ENCODE results near the gene CFAP74. TPM values are rescaled to one million over a fixed set of nuclear protein-coding genes. Genes with fewer than 3 reads are reported as not detected.

Gene CFAP74
- total and polyA plus RNA-seq, 9 of the 15 experiments (the other 6 are each of a cell fraction or from before 2014, with no cell fraction given) = 0.03 to 0.15 (median 0.05) TPM; not detected in 6

DNA sequence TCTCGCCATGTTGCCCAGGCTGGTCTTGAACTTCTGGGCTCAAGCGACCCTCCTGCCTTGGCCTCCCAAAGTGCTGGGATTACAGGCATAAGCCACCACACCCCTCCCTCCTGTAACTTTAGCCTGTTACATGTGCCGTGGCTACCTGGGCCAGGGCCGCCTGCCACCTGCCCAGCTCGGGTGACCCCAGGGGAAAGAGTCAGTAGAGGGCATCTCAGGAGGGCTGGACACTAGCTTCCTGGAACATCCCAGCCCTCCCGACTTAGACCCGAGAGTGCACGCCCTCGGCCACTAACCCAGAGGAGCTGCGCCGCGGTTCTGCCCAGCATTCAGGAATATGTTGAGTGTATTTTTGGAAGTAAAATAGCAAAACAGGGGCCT lies 44.1 kb downstream of the CFAP74 start:
- H3K9me1 ChIP-seq (ENCODE audit: control insufficient read depth, insufficient read depth, low read length) = no peaks in the 10 kb centered on the region
- in situ Hi-C loops (cut with MboI) = no loop called here
- no peaks in the 10 kb centered on the region for H3K36me3 ChIP-seq (ENCODE audit: control insufficient read depth, insufficient read depth, low read length)
- peaks cover 57 to 82% of the 10 kb centered on the region in 2 experiments for H3K27me3 ChIP-seq (ENCODE audit: control insufficient read depth in 2 of 2, insufficient read depth in 2 of 2, low read length in 2 of 2)
- H3K4me2 ChIP-seq (ENCODE audit: insufficient read depth, low read length) = no peak overlapping the region; the same call in 1 of the 2 replicates
- DNase-seq (ENCODE audit: extremely low read depth in 1 of 4, low spot score in 3 of 4) (no peak), FAIRE-seq (no peak), ATAC-seq (no peak)
- H3K27ac ChIP-seq (ENCODE audit: extremely low read depth, low read depth, low read length) = no peak overlapping the region
- no peak overlapping the region for H2AFZ ChIP-seq (ENCODE audit: low read depth, low read length)
- H3K9ac ChIP-seq (ENCODE audit: insufficient read depth in 1 of 2, low read depth in 2 of 2, low read length in 2 of 2) = no peak overlapping the region
- peaks cover 13% of the 10 kb centered on the region for H4K20me1 ChIP-seq (replicated peaks; ENCODE audit: control insufficient read depth, insufficient read depth, low read length)
- BruUV-seq (replicated peaks) = no TSS peak
- CTCF ChIA-PET (ENCODE audit: low intra/inter-chr PET ratio) = interaction anchor here (0.7 to 2.7 kb wide), 3 partner anchors 80 to 139 kb away, joined by 3 to 47 read pairs (median 5); no protein-coding TSS in a partner anchor
- POLR2A ChIA-PET = interaction anchor here (0.7 kb wide), 1 partner anchor 85 kb away, joined by 3 read pairs; no protein-coding TSS in a partner anchor
- no peaks in the 10 kb centered on the region for H3K79me2 ChIP-seq (ENCODE audit: control insufficient read depth, insufficient read depth, low read length)
- WGBS (ENCODE audit: insufficient coverage, low coverage, missing lambda C conversion rate) = 10% methylated on average over 12 of the region's 12 CpGs
- no peaks in the 10 kb centered on the region for H3K9me3 ChIP-seq (replicated peaks; ENCODE audit: control insufficient read depth, insufficient read depth, low read depth, low read length)
- H3K4me1 ChIP-seq (replicated peaks in 1 of 2; ENCODE audit: control insufficient read depth in 2 of 2, insufficient read depth in 2 of 2, low read length in 2 of 2) = peaks cover 0 to 32% of the 10 kb centered on the region in 2 experiments; a peak in 3 of 5 replicates
- no peak overlapping the region for H3K4me3 ChIP-seq
- intact Hi-C loops (cut with micrococcal nuclease) = no loop called here
- TF ChIP-seq, protein P1, sequence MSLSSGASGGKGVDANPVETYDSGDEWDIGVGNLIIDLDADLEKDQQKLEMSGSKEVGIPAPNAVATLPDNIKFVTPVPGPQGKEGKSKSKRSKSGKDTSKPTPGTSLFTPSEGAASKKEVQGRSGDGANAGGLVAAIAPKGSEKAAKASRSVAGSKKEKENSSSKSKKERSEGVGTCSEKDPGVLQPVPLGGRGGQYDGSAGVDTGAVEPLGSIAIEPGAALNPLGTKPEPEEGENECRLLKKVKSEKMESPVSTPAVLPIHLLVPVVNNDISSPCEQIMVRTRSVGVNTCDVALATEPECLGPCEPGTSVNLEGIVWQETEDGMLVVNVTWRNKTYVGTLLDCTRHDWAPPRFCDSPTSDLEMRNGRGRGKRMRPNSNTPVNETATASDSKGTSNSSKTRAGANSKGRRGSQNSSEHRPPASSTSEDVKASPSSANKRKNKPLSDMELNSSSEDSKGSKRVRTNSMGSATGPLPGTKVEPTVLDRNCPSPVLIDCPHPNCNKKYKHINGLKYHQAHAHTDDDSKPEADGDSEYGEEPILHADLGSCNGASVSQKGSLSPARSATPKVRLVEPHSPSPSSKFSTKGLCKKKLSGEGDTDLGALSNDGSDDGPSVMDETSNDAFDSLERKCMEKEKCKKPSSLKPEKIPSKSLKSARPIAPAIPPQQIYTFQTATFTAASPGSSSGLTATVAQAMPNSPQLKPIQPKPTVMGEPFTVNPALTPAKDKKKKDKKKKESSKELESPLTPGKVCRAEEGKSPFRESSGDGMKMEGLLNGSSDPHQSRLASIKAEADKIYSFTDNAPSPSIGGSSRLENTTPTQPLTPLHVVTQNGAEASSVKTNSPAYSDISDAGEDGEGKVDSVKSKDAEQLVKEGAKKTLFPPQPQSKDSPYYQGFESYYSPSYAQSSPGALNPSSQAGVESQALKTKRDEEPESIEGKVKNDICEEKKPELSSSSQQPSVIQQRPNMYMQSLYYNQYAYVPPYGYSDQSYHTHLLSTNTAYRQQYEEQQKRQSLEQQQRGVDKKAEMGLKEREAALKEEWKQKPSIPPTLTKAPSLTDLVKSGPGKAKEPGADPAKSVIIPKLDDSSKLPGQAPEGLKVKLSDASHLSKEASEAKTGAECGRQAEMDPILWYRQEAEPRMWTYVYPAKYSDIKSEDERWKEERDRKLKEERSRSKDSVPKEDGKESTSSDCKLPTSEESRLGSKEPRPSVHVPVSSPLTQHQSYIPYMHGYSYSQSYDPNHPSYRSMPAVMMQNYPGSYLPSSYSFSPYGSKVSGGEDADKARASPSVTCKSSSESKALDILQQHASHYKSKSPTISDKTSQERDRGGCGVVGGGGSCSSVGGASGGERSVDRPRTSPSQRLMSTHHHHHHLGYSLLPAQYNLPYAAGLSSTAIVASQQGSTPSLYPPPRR (CRISPR knock-in tag; IDR thresholded peaks at IDR 0.05; ENCODE audit: borderline replicate concordance) = no peak
- TF ChIP-seq HNRNPK (IDR thresholded peaks at IDR 0.05; ENCODE audit: low read depth, low read length, poor library complexity, severe bottlenecking) (no peak), ZNF707 (CRISPR knock-in tag; conservative IDR thresholded peaks at IDR 0.05) (no peak), IFI16 (CRISPR knock-in tag; IDR thresholded peaks at IDR 0.05) (no peak), CTBP1 (IDR thresholded peaks at IDR 0.05; ENCODE audit: borderline replicate concordance) (no peak), KLF13 (tag; IDR thresholded peaks at IDR 0.05; ENCODE audit: borderline replicate concordance, low read depth) (no peak), ZC3H11A (IDR thresholded peaks at IDR 0.05; ENCODE audit: low read depth, low read length) (no peak), SIN3B (IDR thresholded peaks at IDR 0.05; ENCODE audit: low read depth) (no peak), NR2F6 (CRISPR knock-in tag; IDR thresholded peaks at IDR 0.05) (no peak), CBX8 (IDR thresholded peaks at IDR 0.05; ENCODE audit: borderline replicate concordance, extremely low read depth, low read depth, low read length, poor library complexity, severe bottlenecking) (no peak)
- TF ChIP-seq, protein P2, sequence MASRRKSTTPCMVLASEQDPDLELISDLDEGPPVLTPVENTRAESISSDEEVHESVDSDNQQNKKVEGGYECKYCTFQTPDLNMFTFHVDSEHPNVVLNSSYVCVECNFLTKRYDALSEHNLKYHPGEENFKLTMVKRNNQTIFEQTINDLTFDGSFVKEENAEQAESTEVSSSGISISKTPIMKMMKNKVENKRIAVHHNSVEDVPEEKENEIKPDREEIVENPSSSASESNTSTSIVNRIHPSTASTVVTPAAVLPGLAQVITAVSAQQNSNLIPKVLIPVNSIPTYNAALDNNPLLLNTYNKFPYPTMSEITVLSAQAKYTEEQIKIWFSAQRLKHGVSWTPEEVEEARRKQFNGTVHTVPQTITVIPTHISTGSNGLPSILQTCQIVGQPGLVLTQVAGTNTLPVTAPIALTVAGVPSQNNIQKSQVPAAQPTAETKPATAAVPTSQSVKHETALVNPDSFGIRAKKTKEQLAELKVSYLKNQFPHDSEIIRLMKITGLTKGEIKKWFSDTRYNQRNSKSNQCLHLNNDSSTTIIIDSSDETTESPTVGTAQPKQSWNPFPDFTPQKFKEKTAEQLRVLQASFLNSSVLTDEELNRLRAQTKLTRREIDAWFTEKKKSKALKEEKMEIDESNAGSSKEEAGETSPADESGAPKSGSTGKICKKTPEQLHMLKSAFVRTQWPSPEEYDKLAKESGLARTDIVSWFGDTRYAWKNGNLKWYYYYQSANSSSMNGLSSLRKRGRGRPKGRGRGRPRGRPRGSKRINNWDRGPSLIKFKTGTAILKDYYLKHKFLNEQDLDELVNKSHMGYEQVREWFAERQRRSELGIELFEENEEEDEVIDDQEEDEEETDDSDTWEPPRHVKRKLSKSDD (conservative IDR thresholded peaks at IDR 0.05; ENCODE audit: low read length) = no peak
- TF ChIP-seq, protein P3, sequence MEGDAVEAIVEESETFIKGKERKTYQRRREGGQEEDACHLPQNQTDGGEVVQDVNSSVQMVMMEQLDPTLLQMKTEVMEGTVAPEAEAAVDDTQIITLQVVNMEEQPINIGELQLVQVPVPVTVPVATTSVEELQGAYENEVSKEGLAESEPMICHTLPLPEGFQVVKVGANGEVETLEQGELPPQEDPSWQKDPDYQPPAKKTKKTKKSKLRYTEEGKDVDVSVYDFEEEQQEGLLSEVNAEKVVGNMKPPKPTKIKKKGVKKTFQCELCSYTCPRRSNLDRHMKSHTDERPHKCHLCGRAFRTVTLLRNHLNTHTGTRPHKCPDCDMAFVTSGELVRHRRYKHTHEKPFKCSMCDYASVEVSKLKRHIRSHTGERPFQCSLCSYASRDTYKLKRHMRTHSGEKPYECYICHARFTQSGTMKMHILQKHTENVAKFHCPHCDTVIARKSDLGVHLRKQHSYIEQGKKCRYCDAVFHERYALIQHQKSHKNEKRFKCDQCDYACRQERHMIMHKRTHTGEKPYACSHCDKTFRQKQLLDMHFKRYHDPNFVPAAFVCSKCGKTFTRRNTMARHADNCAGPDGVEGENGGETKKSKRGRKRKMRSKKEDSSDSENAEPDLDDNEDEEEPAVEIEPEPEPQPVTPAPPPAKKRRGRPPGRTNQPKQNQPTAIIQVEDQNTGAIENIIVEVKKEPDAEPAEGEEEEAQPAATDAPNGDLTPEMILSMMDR (IDR thresholded peaks at IDR 0.05 in 2 of 3, conservative IDR thresholded peaks at IDR 0.05 in 1 of 3; ENCODE audit: insufficient read depth in 2 of 3, low read depth in 1 of 3, low read length in 3 of 3) = no peak
